ENCODE data around the gene TAAR6.
"Not testable (repeated sequence)": the region's sequence is repeated elsewhere in the genome, so short reads cannot be mapped to it uniquely, and the experiment has no call there.

Gene TAAR6

GRCh38 chr6:132592855-132593254, 22.7 kb downstream of the TAAR6 start:
- DNase-seq = no peak

- no peak for DNase-seq
Observed at GRCh38 chr6:132596201-132596600, 26.1 kb downstream of the TAAR6 start.

GRCh38 chr6:132598473-132598872, 28.4 kb downstream of the TAAR6 start:
- no peak for DNase-seq

GRCh38 chr6:132600900-132601299, 30.8 kb downstream of the TAAR6 start:
- DNase-seq = not testable (repeated sequence)

- no peak for DNase-seq
Observed at GRCh38 chr6:132604635-132605152, 34.6 kb downstream of the TAAR6 start.

- DNase-seq = no peak
Observed at GRCh38 chr6:132607544-132608233, 37.6 kb downstream of the TAAR6 start.

- no peak for DNase-seq
Observed at GRCh38 chr6:132611616-132612015, 41.5 kb downstream of the TAAR6 start.

GRCh38 chr6:132612449-132613108, 42.5 kb downstream of the TAAR6 start:
- no peak for DNase-seq

- no peak for DNase-seq
Observed at GRCh38 chr6:132614554-132614953, 44.4 kb downstream of the TAAR6 start.

GRCh38 chr6:132616677-132617076, 46.6 kb downstream of the TAAR6 start:
- no peak for DNase-seq

All from activated CD4-positive, alpha-beta T cell treated with anti-CD3 and anti-CD28 coated beads, Interleukin-2, amount 50 U/mL, for 1 hour (primary cell).